Suprapubic skin (tissue), 4 donors: ENCODE measurements around the gene SLC5A12. TPM values are rescaled to one million over a fixed set of nuclear protein-coding genes. Genes with fewer than 3 reads are reported as not detected.
"Not testable (repeated sequence)": the region's sequence is repeated elsewhere in the genome, so short reads cannot be mapped to it uniquely, and the experiment has no call there.

Experiments
- DNase-seq, 2 donors: peaks; one replicate each; pipeline ENCODE4 v3.0.0-alpha.2; 2019; ENCODE audit warnings: low spot score in 2 of 2
- H3K27ac ChIP-seq: fragments of 200-600 bp; sonication (generic); one replicate; pipeline ENCODE4 v1.5.1; 2019
- H3K27me3 ChIP-seq: fragments of 200-600 bp; sonication (generic); one replicate; pipeline ENCODE4 v1.5.1; 2019
- H3K36me3 ChIP-seq: fragments of 200-600 bp; sonication (generic); one replicate; pipeline ENCODE4 v1.5.1; 2019
- H3K4me1 ChIP-seq: fragments of 200-600 bp; sonication (generic); one replicate; pipeline ENCODE4 v1.5.1; 2019
- H3K4me3 ChIP-seq: fragments of 200-600 bp; sonication (generic); one replicate; pipeline ENCODE4 v1.5.1; 2019; ENCODE audit warnings: mild to moderate bottlenecking
- H3K9me3 ChIP-seq: fragments of 200-600 bp; sonication (generic); one replicate; pipeline ENCODE4 v1.5.1; 2019
- CTCF ChIP-seq, 2 donors: fragments of 200-600 bp in 1 of 2; fragments of 450-650 bp in 1 of 2; sonication (generic) in 1 of 2; IDR thresholded peaks; one replicate each; pipeline ENCODE4 v1.5.1; 2016 to 2019; ENCODE audit warnings: antibody characterized with exemption in 2 of 2, mild to moderate bottlenecking in 1 of 2, moderate library complexity in 1 of 2
- EP300 ChIP-seq: sonication (generic); formaldehyde crosslinking; IDR thresholded peaks from one replicate; pipeline ENCODE4 v1.6.1; 2017; ENCODE audit warnings: antibody characterized with exemption
- POLR2A ChIP-seq, 2 donors: fragments of 450-650 bp; IDR thresholded peaks; one replicate each; pipeline ENCODE4 v1.6.1; 2017; ENCODE audit warnings: antibody characterized with exemption in 2 of 2, mild to moderate bottlenecking in 2 of 2, moderate library complexity in 2 of 2
- POLR2AphosphoS5 ChIP-seq, 3 donors: sonication (generic); formaldehyde crosslinking; IDR thresholded peaks; one replicate each; pipeline ENCODE4 v1.6.1; 2017; ENCODE audit warnings: antibody characterized with exemption in 3 of 3
- WGBS: methylation state at CpG from one replicate; pipeline ENCODE4 v1.1.5; 2018; 5-methylcytosine and 5-hydroxymethylcytosine counted together
- total RNA-seq, 4 donors: library from RNA; depleted of rRNA; stranded (reverse); fragments of >200 nt; gene quantifications; one replicate each; pipeline ENCODE4 v1.1.0, GENCODE V29; 2016

Gene SLC5A12
- total RNA-seq, 4 donors from 2014 or later, result not detected

DNA sequence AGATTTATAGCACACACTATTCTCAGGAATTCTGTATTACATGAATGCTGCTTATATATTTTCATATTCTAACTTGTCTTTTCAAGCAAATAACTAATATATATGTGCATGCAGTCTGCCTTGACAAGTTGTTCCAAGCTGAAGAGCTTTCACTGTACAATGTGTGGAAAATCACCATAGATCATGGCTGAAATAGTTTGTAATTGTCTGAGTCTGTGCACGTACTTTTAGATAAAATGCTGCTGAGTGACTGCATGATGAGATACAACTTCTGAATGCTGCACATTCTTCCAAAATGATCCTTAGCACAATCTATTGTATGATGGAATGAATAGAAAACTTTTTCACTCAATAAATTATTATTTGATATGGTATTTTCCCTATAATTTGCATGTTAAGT is 58.9 kb downstream of the SLC5A12 start:
- Histone ChIP-seq H3K4me1 (no peaks in the 10 kb centered on the region), H3K4me3 (no peak overlapping the region), H3K27ac (no peak overlapping the region), H3K27me3 (no peaks in the 10 kb centered on the region), H3K36me3 (no peaks in the 10 kb centered on the region), H3K9me3 (no peaks in the 10 kb centered on the region)
- TF ChIP-seq CTCF (IDR thresholded peaks at IDR 0.05) (no peak), EP300 (no peak), POLR2A (IDR thresholded peaks at IDR 0.05) (no peak), POLR2AphosphoS5 (IDR thresholded peaks at IDR 0.05) (no peak)
- no peak for DNase-seq
- 85% methylated on average over 1 of the region's 1 CpG for WGBS

GRCh38 chr11:26655287-26655686 is 66.6 kb downstream of the SLC5A12 start:
- no peak for DNase-seq
- Histone ChIP-seq H3K27me3 (no peaks in the 10 kb centered on the region), H3K36me3 (no peaks in the 10 kb centered on the region), H3K27ac (no peak overlapping the region), H3K4me1 (no peaks in the 10 kb centered on the region), H3K4me3 (no peak overlapping the region), H3K9me3 (no peaks in the 10 kb centered on the region)
- 88% methylated on average over 2 of the region's 2 CpGs for WGBS
- TF ChIP-seq EP300, result no peak
- TF ChIP-seq POLR2AphosphoS5 (IDR thresholded peaks at IDR 0.05), result no peak
- TF ChIP-seq CTCF (IDR thresholded peaks at IDR 0.05), result no peak
- no peak for TF ChIP-seq POLR2A (IDR thresholded peaks at IDR 0.05)

DNA sequence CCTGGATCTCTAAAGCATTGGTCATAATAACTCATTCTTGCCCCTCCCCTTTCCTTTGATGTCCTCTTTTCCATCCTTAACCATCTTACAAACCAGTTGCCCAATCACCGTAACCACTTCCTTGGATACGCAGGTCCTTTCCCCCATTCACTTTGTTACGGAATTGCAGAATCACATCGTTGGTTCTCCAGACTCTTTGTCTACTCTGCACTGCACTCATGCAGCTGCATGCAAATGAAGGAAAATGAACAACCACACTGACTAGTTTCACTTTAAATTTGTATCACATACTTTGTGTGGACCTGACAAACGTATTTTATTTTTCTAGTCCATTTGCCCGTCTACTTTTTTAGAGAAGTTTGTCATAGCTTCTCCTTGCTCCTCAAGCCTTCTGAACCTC is 69.9 kb downstream of the SLC5A12 start:
- no peaks in the 10 kb centered on the region for H3K36me3 ChIP-seq
- 77% methylated on average over 6 of the region's 6 CpGs for WGBS
- H3K9me3 ChIP-seq, result no peaks in the 10 kb centered on the region
- DNase-seq, result no peak
- H3K27ac ChIP-seq, result no peak overlapping the region
- no peaks in the 10 kb centered on the region for H3K27me3 ChIP-seq
- H3K4me1 ChIP-seq, result no peaks in the 10 kb centered on the region
- TF ChIP-seq EP300, result no peak
- no peak for TF ChIP-seq CTCF (IDR thresholded peaks at IDR 0.05)
- no peak overlapping the region for H3K4me3 ChIP-seq

- TF ChIP-seq CTCF (IDR thresholded peaks at IDR 0.05) (peak; percentile 48 to 53), POLR2AphosphoS5 (IDR thresholded peaks at IDR 0.05) (no peak)
- Histone ChIP-seq H3K4me1 (no peaks in the 10 kb centered on the region), H3K27ac (no peak overlapping the region), H3K9me3 (no peaks in the 10 kb centered on the region), H3K36me3 (no peaks in the 10 kb centered on the region), H3K27me3 (no peaks in the 10 kb centered on the region), H3K4me3 (no peak overlapping the region)
- DNase-seq, result no peak
- WGBS, result 41% methylated on average over 8 of the region's 8 CpGs
These were observed 72.0 kb downstream of the SLC5A12 start for GRCh38 chr11:26649884-26650283.

GRCh38 chr11:26643314-26643713 is 78.5 kb downstream of the SLC5A12 start:
- H3K4me3 ChIP-seq, H3K9me3 ChIP-seq, DNase-seq, H3K4me1 ChIP-seq, H3K27me3 ChIP-seq, H3K36me3 ChIP-seq, H3K27ac ChIP-seq: not testable (repeated sequence)
- 91% methylated on average over 10 of the region's 10 CpGs for WGBS

DNA sequence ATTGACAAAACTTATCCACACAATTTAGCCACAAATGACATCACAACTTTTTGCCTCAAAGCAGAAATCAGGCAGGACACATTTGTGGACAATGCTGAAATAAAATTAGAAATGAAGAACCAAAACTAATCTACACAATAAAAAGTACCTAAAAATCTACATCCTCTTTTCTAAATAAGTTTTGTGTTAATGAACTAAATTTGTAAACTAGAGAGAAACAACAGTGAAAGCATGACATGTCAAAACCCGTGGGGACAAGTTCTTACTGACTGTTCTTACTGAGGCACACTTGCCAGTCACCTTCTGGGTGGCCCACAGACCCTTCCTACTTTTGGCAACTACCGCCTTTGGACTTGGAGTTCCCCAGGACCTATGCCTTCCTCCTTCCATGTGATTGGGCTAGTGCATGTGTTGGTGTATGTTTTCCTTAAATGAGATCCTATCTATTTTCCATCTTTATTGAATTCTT is 89.1 kb downstream of the SLC5A12 start:
- Histone ChIP-seq H3K4me3 (no peak overlapping the region), H3K27me3 (no peaks in the 10 kb centered on the region), H3K9me3 (no peaks in the 10 kb centered on the region), H3K36me3 (no peaks in the 10 kb centered on the region), H3K4me1 (no peaks in the 10 kb centered on the region), H3K27ac (no peak overlapping the region)
- DNase-seq, result no peak
- WGBS, result 54% methylated on average over 2 of the region's 2 CpGs
- TF ChIP-seq POLR2A (IDR thresholded peaks at IDR 0.05), result no peak
- TF ChIP-seq CTCF (IDR thresholded peaks at IDR 0.05), result no peak
- no peak for TF ChIP-seq POLR2AphosphoS5 (IDR thresholded peaks at IDR 0.05)
- TF ChIP-seq EP300, result no peak
